CD4-positive, alpha-beta T cell treated with Interleukin-17A for 4 hours (primary cell): Measurements from ENCODE around the gene PGP.
"Not testable (repeated sequence)": the region's sequence is repeated elsewhere in the genome, so short reads cannot be mapped to it uniquely, and the experiment has no call there.

Experiments used
- DNase-seq: peaks from one replicate; pipeline ENCODE4 v3.0.0-alpha.2; 2020; ENCODE audit warnings: mixed read lengths

PGP gene

GRCh38 chr16:2213817-2214718, 572 bp downstream of the PGP start:
- DNase-seq, result no peak

- DNase-seq, result no peak
These were observed 2.0 kb downstream of the PGP start for GRCh38 chr16:2212362-2213324.

- DNase-seq, result no peak
These were observed 2.7 kb downstream of the PGP start for GRCh38 chr16:2211923-2212347.

- no peak for DNase-seq
These were observed 4.0 kb downstream of the PGP start, which contains the start of gene BRICD5 for GRCh38 chr16:2210386-2211365. TSS of gene BRICD5 (minus strand) at chr16:2210863. CDS start at chr16:2210833, 30 bp downstream.

GRCh38 chr16:2210009-2210332, 4.7 kb downstream of the PGP start:
- DNase-seq, result no peak

GRCh38 chr16:2209258-2210008, 5.2 kb downstream of the PGP start:
- no peak for DNase-seq

- no peak for DNase-seq
These were observed 5.9 kb downstream of the PGP start for GRCh38 chr16:2208772-2209171.

GRCh38 chr16:2208308-2208707, 6.3 kb downstream of the PGP start:
- no peak for DNase-seq

GRCh38 chr16:2207872-2208271, 6.8 kb downstream of the PGP start:
- no peak for DNase-seq

DNA sequence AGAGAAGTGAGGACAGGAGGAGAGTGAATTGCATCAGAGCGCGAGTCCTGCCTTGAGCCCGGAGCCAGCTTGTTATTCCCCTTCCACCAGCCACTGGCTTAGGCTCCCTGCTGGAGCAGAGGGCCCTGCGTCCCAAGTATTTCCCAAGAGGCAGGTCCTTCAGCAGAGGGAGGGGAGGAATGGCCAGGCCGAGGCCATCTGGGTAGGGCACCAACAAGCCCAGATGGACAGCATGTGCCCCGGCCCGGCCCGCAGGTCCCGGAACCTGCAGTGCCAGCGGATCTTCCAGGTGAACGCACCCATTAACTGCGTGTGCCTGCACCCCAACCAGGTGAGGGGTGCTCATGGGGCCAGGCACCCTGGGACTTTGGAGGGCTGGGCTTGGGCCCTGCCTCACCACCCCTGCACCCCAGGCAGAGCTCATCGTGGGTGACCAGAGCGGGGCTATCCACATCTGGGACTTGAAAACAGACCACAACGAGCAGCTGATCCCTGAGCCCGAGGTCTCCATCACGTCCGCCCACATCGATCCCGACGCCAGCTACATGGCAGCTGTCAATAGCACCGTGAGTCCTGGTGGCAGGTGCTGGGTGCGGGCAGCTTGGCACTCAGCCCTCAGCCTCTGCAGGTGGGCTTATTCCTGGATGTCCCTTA, 7.7 kb downstream of the PGP start:
- DNase-seq, result no peak

GRCh38 chr16:2206420-2206779, 8.2 kb downstream of the PGP start:
- no peak for DNase-seq

- no peak for DNase-seq
These were observed 8.7 kb downstream of the PGP start for GRCh38 chr16:2205967-2206313.

DNA sequence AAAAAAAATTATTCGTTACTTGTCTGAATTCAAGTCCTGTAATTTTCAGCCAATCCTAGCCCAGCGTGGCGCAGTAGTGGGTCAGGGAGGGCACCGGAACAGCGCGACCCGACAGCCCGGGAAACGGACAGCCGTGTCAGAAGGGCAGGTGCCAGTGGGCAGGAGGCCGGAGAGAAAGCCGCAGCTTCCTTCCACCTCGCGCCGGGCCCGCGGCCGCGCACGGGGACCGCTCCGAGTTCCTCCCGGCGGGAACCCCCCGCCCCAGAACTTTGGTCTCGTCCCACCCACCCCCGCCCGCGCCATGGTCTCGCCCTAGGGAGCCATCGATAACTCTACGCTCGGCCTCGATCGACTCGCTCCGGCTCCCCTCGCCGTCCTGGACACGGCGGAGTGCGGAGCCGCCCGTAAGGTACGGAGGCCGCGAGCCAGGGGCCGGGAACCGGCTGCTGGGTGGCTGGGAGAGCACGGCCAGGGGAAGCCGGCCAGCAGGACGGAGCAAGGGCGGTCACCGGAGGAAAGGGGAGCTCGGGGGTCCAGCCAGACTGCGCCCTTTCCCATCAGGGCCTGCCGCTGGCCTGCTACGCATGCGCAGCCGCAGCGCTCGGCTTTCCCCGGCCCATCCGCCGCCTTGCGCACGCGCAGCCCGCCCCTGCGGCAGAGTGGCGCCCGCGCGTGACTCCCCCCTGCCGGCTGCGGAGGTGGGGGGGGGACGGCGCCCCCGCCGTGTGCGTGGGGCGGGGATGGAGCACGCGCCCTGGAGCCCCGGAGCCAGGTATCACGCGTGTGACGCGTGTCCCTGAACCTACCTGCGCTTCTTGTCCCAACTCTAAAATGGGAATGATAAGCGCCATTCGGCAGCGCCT, 9.3 kb downstream of the PGP start, which contains the start of gene MLST8:
Gene MLST8 (plus strand): TSS at position 351 of the 863 bp plus-strand sequence. CDS start 632 bp downstream, outside the sequence.
- DNase-seq, result peak; percentile 95

DNA sequence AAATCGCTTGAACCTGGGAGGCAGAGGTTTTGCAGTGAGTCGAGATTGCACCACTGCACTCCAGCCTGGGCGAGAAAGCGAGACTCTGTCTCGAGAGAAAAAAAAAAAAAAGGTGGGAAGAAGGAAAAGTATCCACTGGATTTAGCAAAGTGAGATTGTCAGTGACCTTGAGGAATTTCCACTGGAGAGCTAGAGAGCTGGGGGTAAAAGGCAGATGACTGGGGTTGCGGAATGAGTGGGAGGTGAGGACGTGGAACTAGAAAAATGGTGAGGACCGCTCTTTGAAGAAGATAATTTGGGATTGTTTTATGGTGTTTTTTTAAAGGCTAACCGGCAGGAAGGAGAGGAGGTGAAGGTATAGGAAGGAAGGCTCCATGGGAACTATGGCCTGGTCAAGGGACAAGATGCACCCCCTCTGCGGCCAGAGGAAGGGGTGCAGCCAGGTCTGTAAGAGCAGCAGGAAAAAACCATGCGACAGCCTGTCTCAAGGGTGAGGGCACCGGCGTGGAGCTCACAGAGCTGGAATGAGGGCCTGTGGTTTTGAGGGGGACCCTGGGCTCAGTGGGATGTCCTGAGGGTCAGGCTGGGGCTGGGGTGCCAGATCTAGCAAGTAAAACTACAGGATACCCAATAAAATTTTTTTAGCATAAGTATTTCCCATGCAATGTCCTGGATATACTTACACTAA, 10.1 kb downstream of the PGP start:
- peak; percentile 13 for DNase-seq

DNA sequence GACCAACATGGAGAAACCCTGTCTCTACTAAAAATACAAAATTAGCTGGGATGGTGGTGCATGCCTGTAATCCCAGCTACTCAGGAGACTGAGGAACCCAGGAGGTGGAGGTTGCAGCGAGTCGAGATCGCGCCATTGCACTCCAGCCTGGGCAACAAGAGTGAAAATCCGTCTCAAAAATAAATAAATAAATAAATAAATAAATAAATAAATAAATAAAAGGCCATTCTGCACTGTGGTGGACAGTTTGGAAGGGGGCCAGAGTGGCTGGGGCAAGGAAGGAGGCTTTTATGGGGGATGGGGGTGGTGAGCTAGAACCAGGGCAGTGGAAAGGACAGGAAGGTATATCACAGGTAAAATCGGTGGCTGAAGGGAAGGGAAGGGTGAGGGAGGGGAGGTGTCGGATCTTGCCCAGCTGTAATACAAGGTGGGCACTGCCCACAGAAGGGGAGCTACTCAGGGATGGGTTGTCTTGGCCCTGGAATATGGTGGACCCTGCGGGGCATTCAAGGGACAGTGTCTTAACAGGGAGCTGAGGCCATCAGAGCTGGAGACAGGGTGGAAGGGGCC, 11.4 kb downstream of the PGP start:
- not testable (repeated sequence) for DNase-seq

DNA sequence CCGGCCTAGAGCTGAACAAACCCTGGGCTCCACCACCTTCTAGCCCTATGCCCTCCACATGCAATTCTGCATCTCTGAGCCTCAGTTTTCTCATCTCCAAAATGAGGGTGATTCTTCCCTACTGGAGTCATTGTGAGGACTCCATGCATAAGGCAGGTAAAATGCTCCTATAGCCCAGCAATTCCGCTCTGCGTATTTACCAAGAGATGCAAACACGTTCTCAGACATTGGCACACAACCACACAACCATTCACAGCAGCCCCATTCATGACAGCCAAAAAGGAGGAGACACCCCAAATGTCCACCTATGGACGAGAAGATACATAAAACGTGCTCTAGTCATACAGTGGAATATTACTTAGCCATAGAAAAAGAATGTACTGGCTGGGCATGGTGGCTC, 14.3 kb downstream of the PGP start:
- DNase-seq, result no peak

DNA sequence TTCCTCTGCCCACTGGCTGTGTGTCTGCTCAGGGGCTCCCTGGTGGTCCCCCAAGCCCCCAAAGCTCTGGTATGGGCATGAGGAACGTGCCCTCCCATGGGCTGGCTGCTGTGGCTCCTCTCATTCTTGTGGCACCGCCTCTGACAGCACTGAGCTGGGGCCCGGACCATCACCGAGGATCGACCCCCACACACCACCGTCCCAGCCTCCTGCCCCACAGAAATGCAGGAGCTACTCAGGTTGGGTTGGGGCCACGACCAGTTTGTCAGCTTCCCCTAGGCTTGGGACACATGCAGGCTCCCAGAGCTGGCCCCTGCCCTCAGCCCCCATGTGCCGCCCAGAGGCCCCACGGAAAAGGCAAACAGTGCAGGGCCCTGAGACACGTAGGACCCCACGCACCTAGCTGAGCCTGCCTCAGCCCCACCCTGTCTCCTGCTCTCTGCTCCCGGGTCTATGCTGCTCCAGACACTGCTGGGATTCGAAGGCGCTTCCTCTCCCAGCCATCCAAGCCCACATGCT, 15.0 kb downstream of the PGP start:
- no peak for DNase-seq

DNA sequence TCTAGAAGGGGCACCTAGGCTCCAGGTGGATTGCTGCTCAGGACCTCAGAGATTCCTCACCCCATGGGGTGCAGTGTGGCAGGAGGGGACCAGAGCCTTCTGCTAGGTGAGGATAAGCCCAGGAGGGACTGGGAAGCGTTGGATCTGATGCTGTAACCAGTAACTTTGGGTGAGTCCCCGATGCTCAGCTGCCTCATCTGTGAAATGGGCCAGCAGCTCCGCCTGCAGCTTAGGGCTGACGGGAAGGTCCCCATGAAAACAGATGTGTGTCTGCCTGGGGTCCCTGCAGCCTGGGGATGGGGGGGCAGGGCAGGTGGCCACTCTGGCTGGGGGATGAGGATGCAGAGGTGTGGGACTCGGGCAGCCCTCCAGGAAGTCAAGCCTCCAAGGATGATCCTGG, 15.5 kb downstream of the PGP start:
- DNase-seq, result no peak

GRCh38 chr16:2198283-2198682, 16.4 kb downstream of the PGP start:
- no peak for DNase-seq
